ENCODE results near the gene LPCAT1.
"Not testable (repeated sequence)": the region's sequence is repeated elsewhere in the genome, so short reads cannot be mapped to it uniquely, and the experiment has no call there.

LPCAT1 gene

GRCh38 chr5:1521671-1522600, 1.8 kb downstream of the LPCAT1 start:
- DNase-seq = no peak

GRCh38 chr5:1520791-1521453, 2.8 kb downstream of the LPCAT1 start:
- no peak for DNase-seq

GRCh38 chr5:1519631-1520210, 4.0 kb downstream of the LPCAT1 start:
- no peak for DNase-seq

- DNase-seq = no peak
Observed at GRCh38 chr5:1517838-1518237, 5.9 kb downstream of the LPCAT1 start.

GRCh38 chr5:1516615-1517601, 6.9 kb downstream of the LPCAT1 start:
- no peak for DNase-seq

- no peak for DNase-seq
Observed at GRCh38 chr5:1515921-1516571, 7.7 kb downstream of the LPCAT1 start.

GRCh38 chr5:1515311-1515920, 8.3 kb downstream of the LPCAT1 start:
- no peak for DNase-seq

- not testable (repeated sequence) for DNase-seq
Observed at GRCh38 chr5:1514819-1515310, 8.9 kb downstream of the LPCAT1 start.

- DNase-seq = no peak
Observed at GRCh38 chr5:1514027-1514818, 9.5 kb downstream of the LPCAT1 start.

GRCh38 chr5:1513326-1514026, 10.3 kb downstream of the LPCAT1 start:
- no peak for DNase-seq

- no peak for DNase-seq
Observed at GRCh38 chr5:1512541-1513291, 11.0 kb downstream of the LPCAT1 start.

GRCh38 chr5:1511651-1512540, 11.9 kb downstream of the LPCAT1 start:
- DNase-seq = no peak

GRCh38 chr5:1511048-1511447, 12.7 kb downstream of the LPCAT1 start:
- DNase-seq = no peak

GRCh38 chr5:1510631-1511030, 13.1 kb downstream of the LPCAT1 start:
- no peak for DNase-seq

GRCh38 chr5:1510151-1510561, 13.6 kb downstream of the LPCAT1 start:
- no peak for DNase-seq

GRCh38 chr5:1509346-1510085, 14.2 kb downstream of the LPCAT1 start:
- no peak for DNase-seq

GRCh38 chr5:1508659-1509290, 15.0 kb downstream of the LPCAT1 start:
- DNase-seq = no peak
